Stimulated activated CD8-positive, alpha-beta memory T cell treated with anti-CD3 and anti-CD28 coated beads, Interleukin-12 subunit alpha, Interleukin-12 subunit beta, amount 100 ng/mL, for 1 hour (primary cell): Measurements from ENCODE around the gene LRRC75B.
"Not testable (repeated sequence)": the region's sequence is repeated elsewhere in the genome, so short reads cannot be mapped to it uniquely, and the experiment has no call there.

Experiments
- DNase-seq: peaks from one replicate; pipeline ENCODE4 v3.0.0-alpha.2; 2020; ENCODE audit warnings: low read depth

LRRC75B gene

GRCh38 chr22:24554313-24555164 is 38.3 kb downstream of the LRRC75B start, which contains the start of gene GUCD1:
Gene GUCD1 (minus strand): TSS chr22:24555138. CDS start chr22:24554991, 147 bp downstream.
- DNase-seq, result no peak

GRCh38 chr22:24553597-24554312 is 39.1 kb downstream of the LRRC75B start:
- no peak for DNase-seq

- not testable (repeated sequence) for DNase-seq
These were observed 40.2 kb downstream of the LRRC75B start for GRCh38 chr22:24552503-24553286.

GRCh38 chr22:24550902-24551435 is 41.9 kb downstream of the LRRC75B start:
- no peak for DNase-seq

GRCh38 chr22:24550028-24550901 is 42.6 kb downstream of the LRRC75B start:
- DNase-seq, result no peak

GRCh38 chr22:24548812-24549211 is 44.1 kb downstream of the LRRC75B start:
- DNase-seq, result no peak

GRCh38 chr22:24543679-24544243 is 49.1 kb downstream of the LRRC75B start:
- DNase-seq, result no peak

- no peak for DNase-seq
These were observed 49.7 kb downstream of the LRRC75B start for GRCh38 chr22:24543185-24543601.

GRCh38 chr22:24542641-24543040 is 50.2 kb downstream of the LRRC75B start:
- DNase-seq, result no peak

- DNase-seq, result no peak
These were observed 51.0 kb downstream of the LRRC75B start for GRCh38 chr22:24541681-24542515.

- DNase-seq, result no peak
These were observed 52.4 kb downstream of the LRRC75B start for GRCh38 chr22:24540470-24540869.

- no peak for DNase-seq
These were observed 56.8 kb downstream of the LRRC75B start for GRCh38 chr22:24536089-24536488.
